HCT116 (cell line): ENCODE results near the gene VWA3B. TPM values are rescaled to one million over a fixed set of nuclear protein-coding genes. Genes with fewer than 3 reads are reported as not detected.

ENCODE experiments used
- ATAC-seq: fragments of 200-7000 bp; cut with Tn5 transposase; 2 replicates; pipeline ENCODE4 v1.9.1; 2020; ENCODE audit warnings: mild to moderate bottlenecking, moderate library complexity
- BruUV-seq: library from RNA; stranded (reverse); fragments of 400-500 nt; replicated peaks from 2 replicates; lab custom pipeline; 2021; lab: Mats Ljungman, UMichigan
- CTCF ChIA-PET: fragments of 300-600 bp; sonication (Branson Sonifier 250); formaldehyde crosslinking; loops from one replicate; lab custom pipeline; 2021; ENCODE audit warnings: antibody characterized with exemption; lab: Charles Lee
- POLR2A ChIA-PET: fragments of 300-600, 350-600 bp; sonication (Branson Sonifier 250); formaldehyde crosslinking; loops from one replicate; lab custom pipeline; 2021; ENCODE audit warnings: antibody characterized with exemption; lab: Charles Lee
- RAD21 ChIA-PET, 2 experiments: fragments of 300-600 bp; sonication (Branson Sonifier 250); formaldehyde crosslinking; loops; one replicate each; lab custom pipeline; 2023; ENCODE audit warnings: low total read pairs in 2 of 2; ENCODE audit not compliant: uncharacterized antibody in 2 of 2, unreplicated experiment in 2 of 2, low non-redundant PET in 1 of 2; lab: Charles Lee
- DNase-seq: peaks from one replicate; pipeline ENCODE4 v3.0.0-alpha.2; 2010; ENCODE audit warnings: low read depth, low spot score
- H2AFZ ChIP-seq: fragments of 200-600 bp; shearing (Covaris generic), sonication (generic); 2 replicates; pipeline ENCODE4 v1.6.1; 2017; ENCODE audit warnings: low read depth, mixed run types, mixed read lengths, antibody characterized with exemption, low read length; ENCODE audit not compliant: poor library complexity, severe bottlenecking
- H3K27ac ChIP-seq: 2 replicates; pipeline ENCODE4 v1.5.1; 2012; ENCODE audit warnings: low read depth, low read length
- H3K27me3 ChIP-seq: fragments of 200-600 bp; sonication (generic); 2 replicates; pipeline ENCODE4 v1.6.1; 2016; ENCODE audit warnings: mixed run types, low read length, mixed read lengths; ENCODE audit not compliant: insufficient read depth
- H3K36me3 ChIP-seq, 2 experiments: fragments of 200-500 bp in 1 of 2; fragments of 200-600 bp in 1 of 2; sonication (Bioruptor generic) in 1 of 2; sonication (generic) in 1 of 2; 2 replicates each; pipeline versions ENCODE4 v1.5.1 to v1.6.1; 2014 to 2016; ENCODE audit warnings: low read length in 2 of 2, inconsistent platforms in 1 of 2, mixed read lengths in 1 of 2, mixed run types in 1 of 2; ENCODE audit not compliant: insufficient read depth in 2 of 2, control insufficient read depth in 1 of 2
- H3K4me1 ChIP-seq, 2 experiments: fragments of 200-600 bp in 1 of 2; sonication (generic) in 1 of 2; 2 replicates each; pipeline versions ENCODE4 v1.5.1 to v1.6.1; 2012 to 2017; ENCODE audit warnings: low read length in 2 of 2, inconsistent platforms in 1 of 2, mild to moderate bottlenecking in 1 of 2, mixed read lengths in 1 of 2, mixed run types in 1 of 2, moderate library complexity in 1 of 2; ENCODE audit not compliant: insufficient read depth in 2 of 2, control insufficient read depth in 1 of 2
- H3K4me2 ChIP-seq: fragments of 200-600 bp; sonication (generic); 2 replicates; pipeline ENCODE4 v1.6.1; 2017; ENCODE audit warnings: mixed run types, low read length, mixed read lengths
- H3K4me3 ChIP-seq, 2 experiments: fragments of 200-600 bp in 1 of 2; sonication (generic) in 1 of 2; replicated peaks in 1 of 2; 2 replicates each; pipeline ENCODE4 v1.5.1; 2011 to 2016; ENCODE audit warnings: low read length in 2 of 2, control low read depth in 1 of 2, low read depth in 1 of 2, mild to moderate bottlenecking in 1 of 2, mixed read lengths in 1 of 2, mixed run types in 1 of 2
- H3K79me2 ChIP-seq: fragments of 200-600 bp; sonication (generic); 2 replicates; pipeline ENCODE4 v1.6.1; 2017; ENCODE audit warnings: mild to moderate bottlenecking, mixed run types, low read length, moderate library complexity, mixed read lengths; ENCODE audit not compliant: insufficient read depth
- H3K9ac ChIP-seq: fragments of 200-600 bp; sonication (generic); 2 replicates; pipeline ENCODE4 v1.6.1; 2016; ENCODE audit warnings: low read length, mixed read lengths
- H3K9me2 ChIP-seq: fragments of 200-600 bp; sonication (generic), shearing (Covaris generic); 2 replicates; pipeline ENCODE4 v1.6.1; 2017; ENCODE audit warnings: mixed run types, mild to moderate bottlenecking, moderate library complexity; ENCODE audit not compliant: insufficient read depth
- H3K9me3 ChIP-seq, 2 experiments: fragments of 200-500 bp in 1 of 2; fragments of 200-600 bp in 1 of 2; sonication (Bioruptor generic) in 1 of 2; sonication (generic) in 1 of 2; 2 replicates each; pipeline ENCODE4 v1.6.1; 2014 to 2017; ENCODE audit warnings: low read length in 2 of 2, mixed read lengths in 2 of 2, inconsistent platforms in 1 of 2, low read depth in 1 of 2, mild to moderate bottlenecking in 1 of 2, mixed run types in 1 of 2, moderate library complexity in 1 of 2; ENCODE audit not compliant: control insufficient read depth in 1 of 2, insufficient read depth in 1 of 2
- H4K20me1 ChIP-seq: fragments of 200-600 bp; sonication (generic), shearing (Covaris generic); 2 replicates; pipeline ENCODE4 v1.6.1; 2017; ENCODE audit warnings: mixed run types, mild to moderate bottlenecking, moderate library complexity; ENCODE audit not compliant: insufficient read depth
- ATF3 ChIP-seq: IDR thresholded peaks from 2 replicates; pipeline ENCODE4 v1.6.1; 2012
- CBX3 ChIP-seq: IDR thresholded peaks from 2 replicates; pipeline ENCODE4 v1.6.1; 2012; ENCODE audit warnings: low read depth
- EGR1 ChIP-seq: IDR thresholded peaks from 2 replicates; pipeline ENCODE4 v1.6.1; 2012; ENCODE audit warnings: low read depth
- ELF1 ChIP-seq: IDR thresholded peaks from 2 replicates; pipeline ENCODE4 v1.6.1; 2012; ENCODE audit warnings: low read depth, borderline replicate concordance
- EZH2 ChIP-seq: fragments of 200-600 bp; sonication (generic); IDR thresholded peaks from 2 replicates; pipeline ENCODE4 v1.6.1; 2017; ENCODE audit warnings: antibody characterized with exemption, mixed run types
- EZH2phosphoT487 ChIP-seq: fragments of 200-600 bp; IDR thresholded peaks from 2 replicates; pipeline ENCODE4 v1.6.1; 2018; ENCODE audit warnings: antibody characterized with exemption, borderline replicate concordance
- MAX ChIP-seq: IDR thresholded peaks from 2 replicates; pipeline ENCODE4 v1.6.1; 2012
- RAD21 ChIP-seq: IDR thresholded peaks from 2 replicates; pipeline ENCODE4 v1.6.1; 2012; ENCODE audit warnings: low read depth, mild to moderate bottlenecking
- SIN3A ChIP-seq: IDR thresholded peaks from 2 replicates; pipeline ENCODE4 v1.6.1; 2012; ENCODE audit warnings: low read depth
- SP1 ChIP-seq: IDR thresholded peaks from 2 replicates; pipeline ENCODE4 v1.6.1; 2012; ENCODE audit warnings: low read depth
- TCF7L2 ChIP-seq: IDR thresholded peaks from 2 replicates; pipeline ENCODE4 v1.7.0; 2011; ENCODE audit warnings: borderline replicate concordance, inconsistent platforms; ENCODE audit not compliant: insufficient read depth, insufficient read length; ENCODE audit errors: extremely low read depth
- YY1 ChIP-seq: IDR thresholded peaks from 2 replicates; pipeline ENCODE4 v1.6.1; 2011; ENCODE audit warnings: low read length, low read depth, moderate library complexity, mild to moderate bottlenecking; ENCODE audit not compliant: insufficient replicate concordance; ENCODE audit errors: extremely low read depth
- intact Hi-C: fragments of 100-400 bp; cut with micrococcal nuclease; formaldehyde crosslinking; loops from 2 replicates; pipeline ENCODE4 v1.10.0; 2022
- total RNA-seq: library from RNA; stranded (reverse); gene quantifications from one replicate; pipeline ENCODE4 v1.2.1, GENCODE V29; 2021; ENCODE audit not compliant: unreplicated experiment
- TF ChIP-seq, protein P1 (sequence below): IDR thresholded peaks from 2 replicates; pipeline ENCODE4 v1.6.1; 2012; ENCODE audit warnings: low read depth

VWA3B gene
- total RNA-seq, 1 experiment from 2014 or later = 0.47 TPM

DNA sequence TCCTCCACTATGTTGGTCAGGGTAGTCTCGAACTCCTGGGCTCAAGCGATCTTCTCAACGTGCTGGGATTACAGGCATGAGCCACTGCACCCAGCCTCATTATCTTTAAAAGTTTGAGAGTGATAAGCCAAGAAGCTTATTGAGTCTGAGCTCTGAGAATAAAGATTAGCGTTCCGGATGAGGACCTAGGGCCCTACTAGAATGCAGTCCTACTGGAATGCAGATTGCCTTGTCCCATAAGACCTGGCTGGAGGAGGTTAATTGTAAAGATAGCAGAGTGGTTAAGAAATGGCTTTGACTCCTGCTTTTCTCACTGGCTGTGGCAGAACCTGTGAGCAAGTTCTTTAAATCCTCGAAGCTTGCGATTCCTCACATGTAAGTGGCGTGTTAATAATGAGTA lies 4.0 kb downstream of the VWA3B start:
- intact Hi-C loops = no loop called here
- CTCF ChIA-PET = no interaction called here

GRCh38 chr2:98091738-98092137 lies 4.8 kb downstream of the VWA3B start:
- no peaks in the 10 kb centered on the region for H3K36me3 ChIP-seq
- ChIA-PET CTCF (no interaction called here), POLR2A (no interaction called here), RAD21 (no interaction called here)
- no peak overlapping the region for H3K4me2 ChIP-seq
- intact Hi-C loops = no loop called here
- peaks cover 3 to 9% of the 10 kb centered on the region in 2 experiments; a peak in 3 of 4 replicates for H3K4me1 ChIP-seq
- no peaks in the 10 kb centered on the region for H3K9me2 ChIP-seq
- DNase-seq (no peak), ATAC-seq (no peak)
- H3K27ac ChIP-seq = no peak overlapping the region
- H3K9ac ChIP-seq = no peak overlapping the region
- no peaks in the 10 kb centered on the region for H3K27me3 ChIP-seq
- TF ChIP-seq EGR1 (no peak), SIN3A (no peak), RAD21 (no peak), CBX3 (no peak), ELF1 (no peak), ATF3 (no peak), TCF7L2 (no peak), MAX (no peak)
- TF ChIP-seq, protein P1, sequence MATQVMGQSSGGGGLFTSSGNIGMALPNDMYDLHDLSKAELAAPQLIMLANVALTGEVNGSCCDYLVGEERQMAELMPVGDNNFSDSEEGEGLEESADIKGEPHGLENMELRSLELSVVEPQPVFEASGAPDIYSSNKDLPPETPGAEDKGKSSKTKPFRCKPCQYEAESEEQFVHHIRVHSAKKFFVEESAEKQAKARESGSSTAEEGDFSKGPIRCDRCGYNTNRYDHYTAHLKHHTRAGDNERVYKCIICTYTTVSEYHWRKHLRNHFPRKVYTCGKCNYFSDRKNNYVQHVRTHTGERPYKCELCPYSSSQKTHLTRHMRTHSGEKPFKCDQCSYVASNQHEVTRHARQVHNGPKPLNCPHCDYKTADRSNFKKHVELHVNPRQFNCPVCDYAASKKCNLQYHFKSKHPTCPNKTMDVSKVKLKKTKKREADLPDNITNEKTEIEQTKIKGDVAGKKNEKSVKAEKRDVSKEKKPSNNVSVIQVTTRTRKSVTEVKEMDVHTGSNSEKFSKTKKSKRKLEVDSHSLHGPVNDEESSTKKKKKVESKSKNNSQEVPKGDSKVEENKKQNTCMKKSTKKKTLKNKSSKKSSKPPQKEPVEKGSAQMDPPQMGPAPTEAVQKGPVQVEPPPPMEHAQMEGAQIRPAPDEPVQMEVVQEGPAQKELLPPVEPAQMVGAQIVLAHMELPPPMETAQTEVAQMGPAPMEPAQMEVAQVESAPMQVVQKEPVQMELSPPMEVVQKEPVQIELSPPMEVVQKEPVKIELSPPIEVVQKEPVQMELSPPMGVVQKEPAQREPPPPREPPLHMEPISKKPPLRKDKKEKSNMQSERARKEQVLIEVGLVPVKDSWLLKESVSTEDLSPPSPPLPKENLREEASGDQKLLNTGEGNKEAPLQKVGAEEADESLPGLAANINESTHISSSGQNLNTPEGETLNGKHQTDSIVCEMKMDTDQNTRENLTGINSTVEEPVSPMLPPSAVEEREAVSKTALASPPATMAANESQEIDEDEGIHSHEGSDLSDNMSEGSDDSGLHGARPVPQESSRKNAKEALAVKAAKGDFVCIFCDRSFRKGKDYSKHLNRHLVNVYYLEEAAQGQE = no peak
- H3K4me3 ChIP-seq = no peak overlapping the region
- no peaks in the 10 kb centered on the region for H4K20me1 ChIP-seq
- no TSS peak for BruUV-seq
- H2AFZ ChIP-seq = no peak overlapping the region
- 0 out of 4 replicates have a peak, but pooled peaks cover 3% of the 10 kb centered on the region in 2 experiments for H3K9me3 ChIP-seq
- no peaks in the 10 kb centered on the region for H3K79me2 ChIP-seq

More for the DNA sequence above, 4.0 kb downstream of the VWA3B start:
- Histone ChIP-seq H3K27me3 (no peaks in the 10 kb centered on the region), H3K4me2 (no peak overlapping the region), H3K4me1 (peaks cover 6 to 17% of the 10 kb centered on the region in 2 experiments; a peak in 3 of 4 replicates), H2AFZ (no peak overlapping the region), H3K4me3 (no peak overlapping the region), H3K27ac (no peak overlapping the region), H4K20me1 (no peaks in the 10 kb centered on the region), H3K79me2 (no peaks in the 10 kb centered on the region), H3K9ac (no peak overlapping the region), H3K9me3 (0 out of 4 replicates have a peak, but pooled peaks cover 3% of the 10 kb centered on the region in 2 experiments)
- BruUV-seq = no TSS peak
- DNase-seq = no peak
- ATAC-seq = no peak
- RAD21 ChIA-PET = no interaction called here
- POLR2A ChIA-PET = no interaction called here
- TF ChIP-seq EZH2 (no peak), EZH2phosphoT487 (no peak), MAX (no peak), SP1 (no peak), RAD21 (no peak), EGR1 (no peak), YY1 (no peak)
- TF ChIP-seq, all 23 proteins: peak for 0
- Histone ChIP-seq H3K36me3 (no peaks in the 10 kb centered on the region), H3K9me2 (no peaks in the 10 kb centered on the region)
